ENCODE results near the gene GAS2L2.

Gene GAS2L2

GRCh38 chr17:35752945-35753764, at the start of gene GAS2L2:
Gene GAS2L2 (minus strand): TSS chr17:35753239. CDS start chr17:35752850, 389 bp downstream.
- DNase-seq (ENCODE audit: low spot score): no peak

- DNase-seq (ENCODE audit: low spot score): no peak
These were observed 48.7 kb upstream of the GAS2L2 start for GRCh38 chr17:35801583-35802224.

- peak; percentile 54 for DNase-seq (ENCODE audit: low spot score)
These were observed 46.9 kb upstream of the GAS2L2 start for GRCh38 chr17:35799942-35800341.

- no peak for DNase-seq (ENCODE audit: low spot score)
These were observed 44.9 kb upstream of the GAS2L2 start for GRCh38 chr17:35797918-35798317.

- no peak for DNase-seq (ENCODE audit: low spot score)
These were observed 44.3 kb upstream of the GAS2L2 start for GRCh38 chr17:35797370-35797769.

GRCh38 chr17:35796942-35797341, 43.9 kb upstream of the GAS2L2 start:
- no peak for DNase-seq (ENCODE audit: low spot score)

DNA sequence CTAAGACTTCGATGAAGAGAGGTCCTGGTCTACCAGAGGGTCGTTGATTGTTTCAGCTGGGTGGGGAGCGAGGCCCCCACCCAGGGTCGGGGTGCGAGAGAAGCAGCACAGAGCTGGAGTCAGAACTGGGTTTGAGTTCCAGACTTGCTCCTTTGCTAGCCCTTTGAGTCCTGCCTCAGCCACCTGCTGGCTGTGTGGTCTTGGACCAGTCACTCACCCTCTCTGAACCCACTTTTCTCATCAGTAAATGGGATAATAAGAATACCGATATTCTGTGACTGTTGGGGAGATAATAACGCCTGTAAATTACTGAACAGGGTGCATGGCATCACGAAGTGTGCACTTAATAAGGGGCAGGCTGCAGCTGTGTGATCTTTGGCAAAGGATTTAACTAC, 42.8 kb upstream of the GAS2L2 start:
- DNase-seq (ENCODE audit: low spot score): no peak

DNA sequence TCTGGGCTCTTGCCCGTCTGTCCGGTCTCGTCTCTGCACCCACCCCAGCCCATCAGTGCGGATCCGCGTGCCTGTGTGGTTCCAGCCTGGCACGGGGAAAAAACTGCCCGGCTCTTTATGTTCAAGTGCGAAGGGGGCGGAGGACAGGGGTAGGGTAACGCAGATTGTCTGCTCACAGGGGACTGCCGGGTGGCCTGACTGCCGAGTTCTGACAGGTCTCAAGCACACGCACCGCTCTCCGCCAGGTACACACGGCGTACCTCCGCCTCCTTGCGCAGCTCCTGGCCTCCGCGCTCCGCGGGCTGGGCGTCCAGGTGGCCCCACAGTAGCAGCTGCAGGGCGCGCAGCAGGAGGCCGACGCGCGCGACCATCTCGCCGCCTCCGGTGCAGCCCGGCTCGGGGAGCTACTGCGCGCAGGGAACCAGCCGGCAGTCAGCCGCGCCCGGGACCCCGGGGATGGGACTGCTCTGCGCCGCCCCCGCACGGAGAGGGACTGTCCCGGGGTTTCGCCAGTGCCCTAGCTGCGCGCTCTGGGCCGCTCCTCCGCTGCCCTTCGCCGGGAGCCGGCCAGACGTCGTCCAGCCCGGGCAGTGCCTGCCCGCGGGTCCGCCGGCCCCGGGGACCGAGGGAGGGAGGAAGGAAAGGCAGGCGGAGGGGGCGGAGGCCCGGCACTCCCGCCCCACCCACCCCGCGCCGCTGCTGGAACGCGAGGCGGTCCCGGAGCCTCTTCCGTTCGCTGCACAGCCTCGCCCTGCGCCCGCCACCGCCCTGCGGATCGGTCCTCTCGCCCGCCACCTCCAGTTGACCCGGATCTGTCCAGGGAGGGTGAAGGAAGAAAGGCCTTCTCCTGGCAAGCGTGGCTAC, 42.2 kb upstream of the GAS2L2 start, which contains the start of gene MMP28:
Gene MMP28 (minus strand): TSS at position 635 of the 864 bp plus-strand sequence. CDS start 264 bp downstream, at position 371.
- no peak for DNase-seq (ENCODE audit: low spot score)

- no peak for DNase-seq (ENCODE audit: low spot score)
These were observed 40.2 kb upstream of the GAS2L2 start for GRCh38 chr17:35793257-35793656.

DNA sequence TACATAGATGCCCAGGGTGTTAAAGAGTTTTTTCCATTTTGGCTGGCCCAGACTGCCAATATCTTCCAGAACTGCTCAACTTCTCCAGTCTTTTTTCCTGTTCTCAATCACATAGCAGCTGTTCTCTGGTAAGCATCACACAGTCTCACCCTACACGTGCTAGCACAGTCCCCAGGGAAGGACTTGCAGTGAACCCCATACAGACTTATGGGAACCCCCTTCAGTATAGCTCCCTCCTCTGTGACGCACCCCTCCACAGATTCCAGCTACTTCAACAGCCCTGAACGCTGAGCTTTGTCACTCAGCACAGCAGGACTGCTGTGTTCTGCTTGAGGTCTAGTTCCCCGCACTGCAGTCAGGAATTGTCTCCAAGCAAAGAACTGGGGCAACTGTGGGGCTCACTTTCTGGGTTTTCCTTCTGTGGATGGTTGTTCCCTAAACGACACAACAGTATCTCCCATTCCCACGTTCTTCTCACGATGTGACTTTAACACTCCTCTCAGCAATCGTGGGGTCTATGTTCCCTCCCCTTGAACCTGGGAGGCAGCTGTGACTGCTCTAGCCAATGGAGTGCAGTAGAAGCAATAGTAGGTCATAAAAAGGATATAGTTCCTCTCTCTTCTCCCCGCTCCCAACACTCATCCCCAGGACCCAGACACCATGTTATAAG, 38.8 kb upstream of the GAS2L2 start:
- no peak for DNase-seq (ENCODE audit: low spot score)

- no peak for DNase-seq (ENCODE audit: low spot score)
These were observed 37.8 kb upstream of the GAS2L2 start for GRCh38 chr17:35790841-35791240.

DNA sequence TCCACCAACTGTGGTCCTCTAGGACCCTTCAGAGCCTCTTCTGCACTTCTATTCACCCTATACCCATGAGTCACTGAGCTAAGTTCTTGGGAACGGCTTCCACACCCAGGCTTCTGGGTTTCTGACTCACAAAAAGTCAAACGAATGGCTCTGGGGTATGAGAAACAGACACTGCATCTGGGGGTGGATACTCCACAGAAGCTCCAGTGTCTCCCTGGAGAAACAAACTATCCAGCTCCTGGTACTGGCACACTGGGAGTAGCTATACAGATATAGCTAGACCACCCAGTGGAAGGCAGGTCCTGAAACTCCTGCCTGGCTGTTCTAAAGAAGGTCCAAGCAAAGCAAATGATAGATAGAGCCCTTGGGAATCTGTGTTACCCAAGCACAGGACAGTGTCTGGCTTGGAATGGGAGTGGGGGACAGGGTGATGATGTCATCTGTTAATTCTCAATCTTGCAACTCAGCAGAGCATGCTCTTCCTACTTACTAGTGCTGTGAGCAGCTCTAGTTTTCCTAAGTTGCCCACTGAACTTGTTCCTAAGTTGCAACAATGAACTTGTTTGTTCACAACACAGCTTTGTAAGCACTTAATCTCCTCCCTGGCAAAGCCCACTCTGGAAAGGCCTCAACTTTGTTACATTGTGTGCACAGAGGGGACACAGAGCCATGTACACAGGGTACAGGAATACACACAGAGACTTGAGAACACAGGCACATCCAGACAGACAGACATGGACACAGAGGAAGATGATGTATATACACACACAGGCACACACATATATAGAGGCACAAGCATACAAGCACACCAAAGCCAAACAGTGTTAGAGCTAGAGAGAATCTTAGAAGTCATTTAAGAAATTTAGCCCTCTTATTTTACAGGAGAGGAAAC, 35.7 kb upstream of the GAS2L2 start:
- DNase-seq (ENCODE audit: low spot score): peak; percentile 68

DNA sequence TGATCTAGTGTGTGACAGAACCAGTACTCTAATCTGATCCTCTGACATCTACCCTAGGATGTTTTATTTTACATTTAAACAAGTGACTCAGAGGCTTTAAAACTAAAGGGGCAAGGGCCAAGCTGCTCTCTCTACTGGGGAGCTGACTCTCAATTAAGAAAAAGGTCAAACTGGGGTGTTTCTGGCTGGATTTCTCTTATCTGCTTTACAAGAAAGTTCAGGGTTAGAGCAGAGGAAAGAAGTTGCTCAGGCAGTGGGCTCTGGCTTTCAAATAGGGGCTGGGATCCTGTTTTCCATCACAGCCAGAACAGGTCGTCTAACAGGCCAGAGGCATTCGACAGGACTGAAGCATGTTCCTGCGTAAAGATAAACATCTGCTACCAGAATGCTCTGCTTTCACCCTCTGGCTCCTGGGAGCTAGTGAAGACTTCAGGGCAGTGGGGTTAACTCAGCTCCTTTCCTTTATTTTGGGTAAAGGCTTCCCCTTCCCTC, 33.9 kb upstream of the GAS2L2 start:
- DNase-seq (ENCODE audit: low spot score): no peak

- DNase-seq (ENCODE audit: low spot score): no peak
These were observed 31.9 kb upstream of the GAS2L2 start for GRCh38 chr17:35784895-35785294.

GRCh38 chr17:35780950-35781349, 27.9 kb upstream of the GAS2L2 start:
- DNase-seq (ENCODE audit: low spot score): no peak

- no peak for DNase-seq (ENCODE audit: low spot score)
These were observed 25.7 kb upstream of the GAS2L2 start for GRCh38 chr17:35778641-35779196.

GRCh38 chr17:35775583-35775982, 22.5 kb upstream of the GAS2L2 start:
- DNase-seq (ENCODE audit: low spot score): no peak

DNA sequence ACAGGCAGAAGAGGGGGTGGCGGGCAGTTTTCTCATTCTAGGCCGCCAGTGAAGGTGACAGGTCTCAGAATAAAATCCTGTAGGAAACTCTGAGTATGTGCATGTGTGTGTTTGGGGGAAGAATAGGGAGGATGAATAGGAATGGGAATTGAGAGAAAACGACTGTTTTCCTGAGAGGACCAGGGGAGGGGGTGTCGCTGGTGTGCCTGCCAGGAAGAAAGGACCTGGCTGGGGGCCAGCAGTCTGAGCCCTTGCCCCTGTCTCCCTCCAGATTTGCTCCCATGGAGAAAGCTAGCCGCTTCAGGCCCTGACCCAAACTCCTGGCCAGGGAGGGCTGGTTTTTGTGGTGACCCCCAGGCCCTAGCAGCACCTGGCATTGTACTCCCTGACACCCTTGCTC, 22.0 kb upstream of the GAS2L2 start:
- no peak for DNase-seq (ENCODE audit: low spot score)

- no peak for DNase-seq (ENCODE audit: low spot score)
These were observed 21.5 kb upstream of the GAS2L2 start for GRCh38 chr17:35774499-35774898.

GRCh38 chr17:35773679-35774425, 20.8 kb upstream of the GAS2L2 start:
- DNase-seq (ENCODE audit: low spot score): no peak

Measured in COLO829 (cell line).